Esophagus muscularis mucosa (tissue), 4 donors: ENCODE measurements around the gene PBX4. TPM values are rescaled to one million over a fixed set of nuclear protein-coding genes. Genes with fewer than 3 reads are reported as not detected.

Source experiments
- DNase-seq: peaks from one replicate; pipeline ENCODE4 v3.0.0-alpha.2; 2017; ENCODE audit errors: extremely low spot score
- H3K27ac ChIP-seq, 4 donors: fragments of 200-600 bp; sonication (generic); replicated peaks in 1 of 4; 1 replicate in 3 of 4; 2 replicates in 1 of 4; pipeline ENCODE4 v1.5.1; 2016 to 2019; ENCODE audit warnings: mild to moderate bottlenecking in 1 of 4
- H3K27me3 ChIP-seq, 4 donors: fragments of 200-600 bp; sonication (generic); one replicate each; pipeline versions ENCODE4 v1.5.1 to v1.6.0; 2016 to 2019
- H3K36me3 ChIP-seq, 4 donors: fragments of 200-600 bp; sonication (generic); one replicate each; pipeline ENCODE4 v1.5.1; 2016 to 2019
- H3K4me1 ChIP-seq, 4 donors: fragments of 200-600 bp; sonication (generic); one replicate each; pipeline ENCODE4 v1.5.1; 2016 to 2019
- H3K4me3 ChIP-seq, 4 donors: fragments of 200-600 bp; sonication (generic); 1 replicate in 2 of 4; 2 replicates in 2 of 4; pipeline ENCODE4 v1.5.1; 2016 to 2019; ENCODE audit warnings: mild to moderate bottlenecking in 4 of 4, moderate library complexity in 1 of 4
- H3K9me3 ChIP-seq, 4 donors: fragments of 200-600 bp; sonication (generic); 1 replicate in 3 of 4; 2 replicates in 1 of 4; pipeline ENCODE4 v1.5.1; 2016 to 2019
- CTCF ChIP-seq, 3 experiments: fragments of 200-600 bp in 2 of 3; fragments of 450-650 bp in 1 of 3; sonication (generic) in 2 of 3; IDR thresholded peaks; one replicate each; pipeline ENCODE4 v1.5.1; 2017 to 2019; ENCODE audit warnings: antibody characterized with exemption in 3 of 3, mild to moderate bottlenecking in 2 of 3, moderate library complexity in 1 of 3
- EP300 ChIP-seq: sonication (generic); formaldehyde crosslinking; IDR thresholded peaks from one replicate; pipeline ENCODE4 v1.6.1; 2017; ENCODE audit warnings: antibody characterized with exemption
- POLR2A ChIP-seq: fragments of 450-650 bp; IDR thresholded peaks from one replicate; pipeline ENCODE4 v1.6.1; 2017; ENCODE audit warnings: antibody characterized with exemption, moderate library complexity, mild to moderate bottlenecking, low read depth
- POLR2AphosphoS5 ChIP-seq, 2 donors: sonication (generic); formaldehyde crosslinking; IDR thresholded peaks; one replicate each; pipeline ENCODE4 v1.6.1; 2017; ENCODE audit warnings: antibody characterized with exemption in 2 of 2
- WGBS: methylation state at CpG from one replicate; pipeline ENCODE4 v1.1.5; 2018; 5-methylcytosine and 5-hydroxymethylcytosine counted together
- intact Hi-C: fragments of 100-400 bp; cut with DNase I; formaldehyde crosslinking; loops from one replicate; pipeline ENCODE4 v1.15.1; 2023
- total RNA-seq, 4 donors: library from RNA; depleted of rRNA; stranded (reverse); fragments of >200 nt; gene quantifications; one replicate each; pipeline versions ENCODE4 v1.1.0 to v1.2.1, GENCODE V29; 2016

Gene PBX4
- total RNA-seq, 4 donors from 2014 or later, result 0.66 to 3.7 (median 0.98) TPM; not detected in 1

GRCh38 chr19:19584356-19584755 lies 34.1 kb downstream of the PBX4 start:
- 84% methylated on average over 6 of the region's 6 CpGs for WGBS
- H3K27ac ChIP-seq, result no peak overlapping the region
- H3K27me3 ChIP-seq, result peaks cover 0 to 3% (median 0%) of the 10 kb centered on the region in 4 donors
- H3K4me1 ChIP-seq, result no peaks in the 10 kb centered on the region
- intact Hi-C loops, result no loop called here
- no peak for DNase-seq
- TF ChIP-seq POLR2AphosphoS5 (IDR thresholded peaks at IDR 0.05) (no peak), CTCF (IDR thresholded peaks at IDR 0.05) (no peak), POLR2A (no peak), EP300 (no peak)
- H3K4me3 ChIP-seq, result no peak overlapping the region
- no peaks in the 10 kb centered on the region for H3K36me3 ChIP-seq
- no peaks in the 10 kb centered on the region for H3K9me3 ChIP-seq

GRCh38 chr19:19582471-19582870 lies 36.0 kb downstream of the PBX4 start:
- H3K27me3 ChIP-seq, result peaks cover 0 to 3% (median 0%) of the 10 kb centered on the region in 4 donors
- H3K36me3 ChIP-seq, result no peaks in the 10 kb centered on the region
- no peaks in the 10 kb centered on the region for H3K9me3 ChIP-seq
- DNase-seq, result no peak
- intact Hi-C loops, result no loop called here
- 91% methylated on average over 6 of the region's 6 CpGs for whole genome bisulfite sequencing
- H3K4me3 ChIP-seq, result no peak overlapping the region
- TF ChIP-seq EP300 (no peak), POLR2AphosphoS5 (IDR thresholded peaks at IDR 0.05) (no peak), CTCF (IDR thresholded peaks at IDR 0.05) (no peak), POLR2A (no peak)
- no peaks in the 10 kb centered on the region for H3K4me1 ChIP-seq
- H3K27ac ChIP-seq, result no peak overlapping the region

GRCh38 chr19:19581391-19581790 lies 37.1 kb downstream of the PBX4 start:
- Histone ChIP-seq H3K4me3 (no peak overlapping the region), H3K36me3 (no peaks in the 10 kb centered on the region), H3K4me1 (no peaks in the 10 kb centered on the region), H3K27ac (no peak overlapping the region), H3K9me3 (no peaks in the 10 kb centered on the region), H3K27me3 (peaks cover 0 to 3% (median 0%) of the 10 kb centered on the region in 4 donors)
- no peak for DNase-seq
- WGBS, result 87% methylated on average over 13 of the region's 13 CpGs
- intact Hi-C loops, result no loop called here
- TF ChIP-seq POLR2AphosphoS5 (IDR thresholded peaks at IDR 0.05), result no peak
- no peak for TF ChIP-seq EP300
- TF ChIP-seq CTCF (IDR thresholded peaks at IDR 0.05), result no peak
- no peak for TF ChIP-seq POLR2A

- no peak for DNase-seq
- no peaks in the 10 kb centered on the region for H3K9me3 ChIP-seq
- peaks cover 0 to 3% (median 0%) of the 10 kb centered on the region in 4 donors for H3K27me3 ChIP-seq
- intact Hi-C loops, result no loop called here
- no peak overlapping the region for H3K27ac ChIP-seq
- H3K36me3 ChIP-seq, result no peaks in the 10 kb centered on the region
- 100% methylated on average over 1 of the region's 4 CpGs for WGBS
- no peak for TF ChIP-seq POLR2AphosphoS5 (IDR thresholded peaks at IDR 0.05)
- TF ChIP-seq EP300, result no peak
- TF ChIP-seq CTCF (IDR thresholded peaks at IDR 0.05), result no peak
- H3K4me3 ChIP-seq, result no peak overlapping the region
- H3K4me1 ChIP-seq, result no peaks in the 10 kb centered on the region
These were observed 38.1 kb downstream of the PBX4 start for GRCh38 chr19:19580418-19580817.
